Stomach (tissue), 9 donors: ENCODE results near the gene MVP. TPM values are rescaled to one million over a fixed set of nuclear protein-coding genes. Genes with fewer than 3 reads are reported as not detected.

ENCODE experiments used
- DNase-seq, 2 donors: peaks; one replicate each; pipeline versions ENCODE4 v3.0.0 to v3.0.0-alpha.2; 2013 to 2019
- H3K27ac ChIP-seq, 5 donors: fragments of 200-600 bp in 4 of 5; sonication (generic) in 4 of 5; one replicate each; pipeline ENCODE4 v1.5.1; 2013 to 2019; ENCODE audit warnings: mild to moderate bottlenecking in 1 of 5, moderate library complexity in 1 of 5
- H3K27me3 ChIP-seq, 3 donors: fragments of 200-600 bp; sonication (generic); one replicate each; pipeline ENCODE4 v1.5.1; 2017 to 2019; ENCODE audit warnings: mixed run types in 1 of 3
- H3K36me3 ChIP-seq, 4 donors: fragments of 200-600 bp; sonication (generic); 1 replicate in 3 of 4; 2 replicates in 1 of 4; pipeline ENCODE4 v1.5.1; 2016 to 2019
- H3K4me1 ChIP-seq, 4 donors: fragments of 200-600 bp; sonication (generic); one replicate each; pipeline ENCODE4 v1.5.1; 2016 to 2019
- H3K4me3 ChIP-seq, 4 donors: fragments of 200-600 bp; sonication (generic) in 3 of 4; one replicate each; pipeline ENCODE4 v1.5.1; 2016 to 2019; ENCODE audit warnings: mild to moderate bottlenecking in 1 of 4
- H3K9me3 ChIP-seq, 4 donors: fragments of 200-600 bp; sonication (generic); one replicate each; pipeline ENCODE4 v1.5.1; 2016 to 2019
- EP300 ChIP-seq: sonication (generic); formaldehyde crosslinking; IDR thresholded peaks from one replicate; pipeline ENCODE4 v1.6.1; 2017; ENCODE audit warnings: antibody characterized with exemption
- POLR2A ChIP-seq, 4 donors: fragments of 450-650 bp; IDR thresholded peaks; one replicate each; pipeline ENCODE4 v1.6.1; 2016; ENCODE audit warnings: antibody characterized with exemption in 4 of 4, control low read depth in 2 of 4, mild to moderate bottlenecking in 1 of 4, moderate library complexity in 1 of 4
- POLR2AphosphoS5 ChIP-seq, 3 donors: sonication (generic); formaldehyde crosslinking; IDR thresholded peaks; one replicate each; pipeline ENCODE4 v1.6.1; 2016; ENCODE audit warnings: antibody characterized with exemption in 3 of 3
- WGBS, 5 donors: extraction: QIAGEN DNeasy Blood & Tissue Kit in 3 of 5; methylation state at CpG; one replicate each; pipeline versions ENCODE4 v1.1.5 to v1.1.7; 2013 to 2018; 5-methylcytosine and 5-hydroxymethylcytosine counted together
- intact Hi-C: fragments of 100-400 bp; cut with DNase I; formaldehyde crosslinking; loops from one replicate; pipeline ENCODE4 v1.15.1; 2023; ENCODE audit warnings: low total_unique reads
- polyA plus RNA-seq, 3 donors: library from polyadenylated mRNA; stranded (reverse); fragments of 200-250 nt; gene quantifications; one replicate each; pipeline ENCODE4 v1.2.3, GENCODE V29; 2013
- total RNA-seq, 5 donors: library from RNA; depleted of rRNA; stranded (reverse); fragments of >200 nt; gene quantifications; one replicate each; pipeline versions ENCODE4 v1.1.0 to v1.2.3, GENCODE V29; 2014 to 2016
- TF ChIP-seq, protein P1 (sequence below), 7 experiments: fragments of 450-650 bp in 4 of 7; fragments of 200-600 bp in 3 of 7; sonication (generic) in 3 of 7; IDR thresholded peaks; one replicate each; pipeline ENCODE4 v1.5.1; 2016 to 2019; ENCODE audit warnings: antibody characterized with exemption in 7 of 7, control low read depth in 2 of 7, mild to moderate bottlenecking in 1 of 7
- donor health status: healthy with polysubstance abuse.
- donor health status: Bipolar disorder and iron deficiency.
- donor health status: healthy.

MVP gene
- total and polyA plus RNA-seq, 8 donors, result 92.2 to 453 (median 133) TPM

DNA sequence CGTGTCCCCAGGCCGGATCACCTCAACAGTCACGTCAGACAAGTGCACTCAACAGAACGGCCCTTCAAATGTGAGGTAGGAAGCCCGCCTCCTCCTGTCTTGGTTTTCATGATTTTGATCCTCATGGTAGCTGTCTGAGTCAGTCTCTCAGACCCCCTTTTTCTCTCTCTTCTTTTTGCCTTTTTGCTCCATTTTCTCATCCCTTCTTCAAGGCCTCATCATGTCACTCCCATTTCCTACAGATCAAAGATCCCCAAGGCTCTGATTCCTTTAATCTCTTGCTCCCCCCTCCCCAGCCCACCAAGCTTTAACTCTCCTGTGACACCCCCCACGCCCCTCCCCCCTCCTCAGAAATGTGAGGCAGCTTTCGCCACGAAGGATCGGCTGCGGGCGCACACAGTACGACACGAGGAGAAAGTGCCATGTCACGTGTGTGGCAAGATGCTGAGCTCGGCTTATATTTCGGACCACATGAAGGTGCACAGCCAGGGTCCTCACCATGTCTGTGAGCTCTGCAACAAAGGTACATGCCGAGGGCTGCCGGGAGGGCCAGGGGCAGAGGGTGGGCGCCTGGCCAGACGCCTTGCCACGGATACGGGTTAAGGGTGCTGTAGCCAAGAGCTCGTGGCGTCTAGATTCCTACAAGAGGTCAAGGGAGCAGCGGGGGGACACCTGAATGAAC is 11.9 kb upstream of the MVP start:
- WGBS, 5 donors, result 41 to 45% (median 44%) methylated on average over 24 to 25 of the region's 25 CpGs
- Histone ChIP-seq H3K27me3 (peaks cover 0 to 19% (median 0%) of the 10 kb centered on the region in 3 donors), H3K4me1 (peaks cover 62 to 76% (median 75%) of the 10 kb centered on the region in 4 donors), H3K9me3 (no peaks in the 10 kb centered on the region), H3K27ac (peak overlapping the region; percentile 88 to 96 (median 94)), H3K4me3 (peak overlapping the region; percentile 53 to 71 (median 67)), H3K36me3 (peaks cover 15 to 23% (median 21%) of the 10 kb centered on the region in 4 donors)
- TF ChIP-seq POLR2AphosphoS5 (IDR thresholded peaks at IDR 0.05) (no peak), POLR2A (IDR thresholded peaks at IDR 0.05) (no peak), EP300 (no peak)
- TF ChIP-seq, protein P1, sequence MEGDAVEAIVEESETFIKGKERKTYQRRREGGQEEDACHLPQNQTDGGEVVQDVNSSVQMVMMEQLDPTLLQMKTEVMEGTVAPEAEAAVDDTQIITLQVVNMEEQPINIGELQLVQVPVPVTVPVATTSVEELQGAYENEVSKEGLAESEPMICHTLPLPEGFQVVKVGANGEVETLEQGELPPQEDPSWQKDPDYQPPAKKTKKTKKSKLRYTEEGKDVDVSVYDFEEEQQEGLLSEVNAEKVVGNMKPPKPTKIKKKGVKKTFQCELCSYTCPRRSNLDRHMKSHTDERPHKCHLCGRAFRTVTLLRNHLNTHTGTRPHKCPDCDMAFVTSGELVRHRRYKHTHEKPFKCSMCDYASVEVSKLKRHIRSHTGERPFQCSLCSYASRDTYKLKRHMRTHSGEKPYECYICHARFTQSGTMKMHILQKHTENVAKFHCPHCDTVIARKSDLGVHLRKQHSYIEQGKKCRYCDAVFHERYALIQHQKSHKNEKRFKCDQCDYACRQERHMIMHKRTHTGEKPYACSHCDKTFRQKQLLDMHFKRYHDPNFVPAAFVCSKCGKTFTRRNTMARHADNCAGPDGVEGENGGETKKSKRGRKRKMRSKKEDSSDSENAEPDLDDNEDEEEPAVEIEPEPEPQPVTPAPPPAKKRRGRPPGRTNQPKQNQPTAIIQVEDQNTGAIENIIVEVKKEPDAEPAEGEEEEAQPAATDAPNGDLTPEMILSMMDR (IDR thresholded peaks at IDR 0.05), result no peak
- DNase-seq, result peak in 1 of 2 donors; percentile 33
- intact Hi-C loops, result loop anchor here (5.0 kb wide), 1 partner anchor 49 kb away; no protein-coding TSS in a partner anchor

DNA sequence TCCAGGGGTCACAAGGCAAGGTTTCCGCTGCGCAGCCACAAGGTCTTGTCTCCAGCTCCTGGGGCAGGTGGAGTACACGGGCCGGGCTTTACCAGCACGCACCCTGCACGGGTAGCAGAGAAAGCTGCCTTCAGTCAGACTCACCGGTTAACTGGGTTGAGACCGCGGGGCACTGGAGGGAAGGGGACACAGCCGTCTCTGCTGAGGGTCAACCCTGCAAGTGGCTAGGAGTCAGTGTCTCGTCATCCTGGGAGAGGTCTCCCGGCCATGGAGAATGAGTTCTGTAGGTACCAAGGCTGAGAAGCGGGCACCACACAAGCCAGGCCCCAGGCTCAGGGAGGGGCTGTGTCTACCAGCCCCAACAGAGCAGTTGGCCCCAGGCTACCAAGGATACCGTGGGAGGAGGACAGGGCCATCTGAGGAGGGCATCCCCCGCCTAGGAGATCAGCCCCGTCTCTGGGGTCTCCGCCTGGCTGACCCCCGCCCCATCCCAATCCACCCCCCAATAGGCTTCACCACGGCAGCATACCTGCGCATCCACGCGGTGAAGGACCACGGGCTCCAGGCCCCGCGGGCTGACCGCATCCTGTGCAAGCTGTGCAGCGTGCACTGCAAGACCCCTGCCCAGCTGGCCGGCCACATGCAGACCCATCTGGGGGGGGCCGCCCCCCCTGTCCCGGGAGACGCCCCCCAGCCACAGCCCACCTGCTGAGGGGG is 11.1 kb upstream of the MVP start:
- WGBS, 5 donors, result 72 to 79% (median 77%) methylated on average over 25 to 31 of the region's 31 CpGs
- H3K4me3 ChIP-seq, result peak overlapping the region in 2 of 4 donors; percentile 63 to 71
- peaks cover 0 to 22% (median 0%) of the 10 kb centered on the region in 3 donors for H3K27me3 ChIP-seq
- H3K36me3 ChIP-seq, result peaks cover 15 to 23% (median 21%) of the 10 kb centered on the region in 4 donors
- no peak for TF ChIP-seq POLR2A (IDR thresholded peaks at IDR 0.05)
- TF ChIP-seq, protein P1 (IDR thresholded peaks at IDR 0.05), result no peak
- no peak for TF ChIP-seq POLR2AphosphoS5 (IDR thresholded peaks at IDR 0.05)
- no peak for TF ChIP-seq EP300
- H3K4me1 ChIP-seq, result peaks cover 60 to 79% (median 78%) of the 10 kb centered on the region in 4 donors
- DNase-seq, result no peak
- H3K9me3 ChIP-seq, result no peaks in the 10 kb centered on the region
- peak overlapping the region in 4 of 5 donors; percentile 88 to 96 (median 92) for H3K27ac ChIP-seq
- intact Hi-C loops, result loop anchor here (5.0 kb wide), 1 partner anchor 48 kb away; no protein-coding TSS in a partner anchor

DNA sequence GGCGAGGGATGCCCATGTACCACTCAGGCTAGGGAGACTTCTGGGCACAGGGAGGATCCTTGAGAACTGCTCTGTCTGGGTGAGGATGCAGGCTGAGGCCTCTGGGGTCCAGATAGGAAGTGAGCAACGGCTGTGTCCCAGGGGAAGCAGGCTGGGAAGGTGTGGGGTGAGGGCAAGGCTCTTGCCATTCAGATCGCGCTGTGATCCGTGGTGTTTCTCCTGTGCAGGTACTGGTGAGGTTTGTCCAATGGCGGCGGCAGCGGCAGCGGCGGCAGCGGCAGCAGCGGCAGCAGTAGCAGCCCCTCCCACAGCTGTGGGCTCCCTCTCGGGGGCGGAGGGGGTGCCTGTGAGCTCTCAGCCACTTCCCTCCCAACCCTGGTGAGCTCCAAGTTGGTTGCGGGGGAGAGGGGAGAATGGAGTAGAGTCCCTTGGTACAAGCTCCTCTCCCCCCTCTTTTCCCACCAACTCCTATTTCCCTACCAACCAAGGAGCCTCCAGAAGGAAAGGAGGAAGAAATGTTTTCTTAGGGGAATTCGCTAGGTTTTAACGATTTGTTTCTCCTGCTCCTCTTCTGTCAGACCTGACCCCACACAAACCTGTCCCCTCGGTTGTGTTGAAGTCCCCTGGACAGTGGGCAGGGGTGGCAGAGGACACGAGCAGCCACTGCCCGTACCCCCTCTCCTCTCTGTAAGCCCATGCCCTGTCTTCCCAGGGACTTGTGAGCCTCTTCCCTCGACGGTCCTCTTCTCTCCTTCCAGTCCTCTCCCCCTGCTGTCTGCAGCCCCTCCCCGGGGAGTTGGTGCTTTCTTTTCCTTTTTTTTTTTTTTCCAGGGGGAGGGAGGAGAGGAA is 10.2 kb upstream of the MVP start:
- DNase-seq, result peak in 1 of 2 donors; percentile 52
- peaks cover 15 to 23% (median 21%) of the 10 kb centered on the region in 4 donors for H3K36me3 ChIP-seq
- 53 to 62% (median 56%) methylated on average over 23 of the region's 23 CpGs for WGBS, 5 donors
- intact Hi-C loops, result loop anchor here (5.0 kb wide), 1 partner anchor 47 kb away; no protein-coding TSS in a partner anchor
- no peaks in the 10 kb centered on the region for H3K9me3 ChIP-seq
- peaks cover 63 to 80% (median 78%) of the 10 kb centered on the region in 4 donors for H3K4me1 ChIP-seq
- TF ChIP-seq POLR2A (IDR thresholded peaks at IDR 0.05) (no peak), EP300 (no peak)
- TF ChIP-seq, protein P1 (IDR thresholded peaks at IDR 0.05), result no peak
- H3K27me3 ChIP-seq, result peaks cover 0 to 22% (median 0%) of the 10 kb centered on the region in 3 donors
- H3K27ac ChIP-seq, result peak overlapping the region; percentile 52 to 96 (median 91)
- peak overlapping the region in 2 of 4 donors; percentile 63 to 71 for H3K4me3 ChIP-seq
